HCT116 (cell line): ENCODE measurements around the gene DISP2. TPM values are rescaled to one million over a fixed set of nuclear protein-coding genes. Genes with fewer than 3 reads are reported as not detected.

ENCODE experiments used
- ATAC-seq: fragments of 200-7000 bp; cut with Tn5 transposase; 2 replicates; pipeline ENCODE4 v1.9.1; 2020; ENCODE audit warnings: mild to moderate bottlenecking, moderate library complexity
- BruUV-seq: library from RNA; stranded (reverse); fragments of 400-500 nt; replicated peaks from 2 replicates; lab custom pipeline; 2021; lab: Mats Ljungman, UMichigan
- CTCF ChIA-PET: fragments of 300-600 bp; sonication (Branson Sonifier 250); formaldehyde crosslinking; loops from one replicate; lab custom pipeline; 2021; ENCODE audit warnings: antibody characterized with exemption; lab: Charles Lee
- POLR2A ChIA-PET: fragments of 300-600, 350-600 bp; sonication (Branson Sonifier 250); formaldehyde crosslinking; loops from one replicate; lab custom pipeline; 2021; ENCODE audit warnings: antibody characterized with exemption; lab: Charles Lee
- RAD21 ChIA-PET, 2 experiments: fragments of 300-600 bp; sonication (Branson Sonifier 250); formaldehyde crosslinking; loops; one replicate each; lab custom pipeline; 2023; ENCODE audit warnings: low total read pairs in 2 of 2; ENCODE audit not compliant: uncharacterized antibody in 2 of 2, unreplicated experiment in 2 of 2, low non-redundant PET in 1 of 2; lab: Charles Lee
- DNase-seq: peaks from one replicate; pipeline ENCODE4 v3.0.0-alpha.2; 2010; ENCODE audit warnings: low read depth, low spot score
- H2AFZ ChIP-seq: fragments of 200-600 bp; shearing (Covaris generic), sonication (generic); 2 replicates; pipeline ENCODE4 v1.6.1; 2017; ENCODE audit warnings: low read depth, mixed run types, mixed read lengths, antibody characterized with exemption, low read length; ENCODE audit not compliant: poor library complexity, severe bottlenecking
- H3K27ac ChIP-seq: 2 replicates; pipeline ENCODE4 v1.5.1; 2012; ENCODE audit warnings: low read depth, low read length
- H3K27me3 ChIP-seq: fragments of 200-600 bp; sonication (generic); 2 replicates; pipeline ENCODE4 v1.6.1; 2016; ENCODE audit warnings: mixed run types, low read length, mixed read lengths; ENCODE audit not compliant: insufficient read depth
- H3K36me3 ChIP-seq, 2 experiments: fragments of 200-500 bp in 1 of 2; fragments of 200-600 bp in 1 of 2; sonication (Bioruptor generic) in 1 of 2; sonication (generic) in 1 of 2; 2 replicates each; pipeline versions ENCODE4 v1.5.1 to v1.6.1; 2014 to 2016; ENCODE audit warnings: low read length in 2 of 2, inconsistent platforms in 1 of 2, mixed read lengths in 1 of 2, mixed run types in 1 of 2; ENCODE audit not compliant: insufficient read depth in 2 of 2, control insufficient read depth in 1 of 2
- H3K4me1 ChIP-seq, 2 experiments: fragments of 200-600 bp in 1 of 2; sonication (generic) in 1 of 2; 2 replicates each; pipeline versions ENCODE4 v1.5.1 to v1.6.1; 2012 to 2017; ENCODE audit warnings: low read length in 2 of 2, inconsistent platforms in 1 of 2, mild to moderate bottlenecking in 1 of 2, mixed read lengths in 1 of 2, mixed run types in 1 of 2, moderate library complexity in 1 of 2; ENCODE audit not compliant: insufficient read depth in 2 of 2, control insufficient read depth in 1 of 2
- H3K4me2 ChIP-seq: fragments of 200-600 bp; sonication (generic); 2 replicates; pipeline ENCODE4 v1.6.1; 2017; ENCODE audit warnings: mixed run types, low read length, mixed read lengths
- H3K4me3 ChIP-seq, 2 experiments: fragments of 200-600 bp in 1 of 2; sonication (generic) in 1 of 2; replicated peaks in 1 of 2; 2 replicates each; pipeline ENCODE4 v1.5.1; 2011 to 2016; ENCODE audit warnings: low read length in 2 of 2, control low read depth in 1 of 2, low read depth in 1 of 2, mild to moderate bottlenecking in 1 of 2, mixed read lengths in 1 of 2, mixed run types in 1 of 2
- H3K79me2 ChIP-seq: fragments of 200-600 bp; sonication (generic); 2 replicates; pipeline ENCODE4 v1.6.1; 2017; ENCODE audit warnings: mild to moderate bottlenecking, mixed run types, low read length, moderate library complexity, mixed read lengths; ENCODE audit not compliant: insufficient read depth
- H3K9ac ChIP-seq: fragments of 200-600 bp; sonication (generic); 2 replicates; pipeline ENCODE4 v1.6.1; 2016; ENCODE audit warnings: low read length, mixed read lengths
- H3K9me2 ChIP-seq: fragments of 200-600 bp; sonication (generic), shearing (Covaris generic); 2 replicates; pipeline ENCODE4 v1.6.1; 2017; ENCODE audit warnings: mixed run types, mild to moderate bottlenecking, moderate library complexity; ENCODE audit not compliant: insufficient read depth
- H3K9me3 ChIP-seq, 2 experiments: fragments of 200-500 bp in 1 of 2; fragments of 200-600 bp in 1 of 2; sonication (Bioruptor generic) in 1 of 2; sonication (generic) in 1 of 2; 2 replicates each; pipeline ENCODE4 v1.6.1; 2014 to 2017; ENCODE audit warnings: low read length in 2 of 2, mixed read lengths in 2 of 2, inconsistent platforms in 1 of 2, low read depth in 1 of 2, mild to moderate bottlenecking in 1 of 2, mixed run types in 1 of 2, moderate library complexity in 1 of 2; ENCODE audit not compliant: control insufficient read depth in 1 of 2, insufficient read depth in 1 of 2
- H4K20me1 ChIP-seq: fragments of 200-600 bp; sonication (generic), shearing (Covaris generic); 2 replicates; pipeline ENCODE4 v1.6.1; 2017; ENCODE audit warnings: mixed run types, mild to moderate bottlenecking, moderate library complexity; ENCODE audit not compliant: insufficient read depth
- CEBPB ChIP-seq: IDR thresholded peaks from 2 replicates; pipeline ENCODE4 v1.6.1; 2012; ENCODE audit warnings: low read depth
- EGR1 ChIP-seq: IDR thresholded peaks from 2 replicates; pipeline ENCODE4 v1.6.1; 2012; ENCODE audit warnings: low read depth
- FOSL1 ChIP-seq: IDR thresholded peaks from 2 replicates; pipeline ENCODE4 v1.6.1; 2012; ENCODE audit warnings: low read depth
- POLR2AphosphoS5 ChIP-seq: IDR thresholded peaks from 2 replicates; pipeline ENCODE4 v1.6.1; 2011; ENCODE audit warnings: mild to moderate bottlenecking, low read depth, low read length, moderate library complexity
- TCF7L2 ChIP-seq: IDR thresholded peaks from 2 replicates; pipeline ENCODE4 v1.7.0; 2011; ENCODE audit warnings: borderline replicate concordance, inconsistent platforms; ENCODE audit not compliant: insufficient read depth, insufficient read length; ENCODE audit errors: extremely low read depth
- intact Hi-C: fragments of 100-400 bp; cut with micrococcal nuclease; formaldehyde crosslinking; loops from 2 replicates; pipeline ENCODE4 v1.10.0; 2022
- total RNA-seq: library from RNA; stranded (reverse); gene quantifications from one replicate; pipeline ENCODE4 v1.2.1, GENCODE V29; 2021; ENCODE audit not compliant: unreplicated experiment
- TF ChIP-seq, protein P1 (sequence below), 3 experiments: fragments of 200-600 bp in 1 of 3; sonication (generic) in 1 of 3; IDR thresholded peaks in 2 of 3; conservative IDR thresholded peaks in 1 of 3; 2 replicates each; pipeline ENCODE4 v1.5.1; 2012 to 2017; ENCODE audit warnings: low read depth in 2 of 3, low read length in 2 of 3, antibody characterized with exemption in 1 of 3, borderline replicate concordance in 1 of 3, control low read depth in 1 of 3, mild to moderate bottlenecking in 1 of 3, mixed read lengths in 1 of 3, mixed run types in 1 of 3, moderate library complexity in 1 of 3; ENCODE audit not compliant: insufficient read depth in 1 of 3
- TF ChIP-seq, protein P2 (sequence below): IDR thresholded peaks from 2 replicates; pipeline ENCODE4 v1.6.1; 2012

Gene DISP2
- total RNA-seq, 1 experiment from 2014 or later: 3.3 TPM

DNA sequence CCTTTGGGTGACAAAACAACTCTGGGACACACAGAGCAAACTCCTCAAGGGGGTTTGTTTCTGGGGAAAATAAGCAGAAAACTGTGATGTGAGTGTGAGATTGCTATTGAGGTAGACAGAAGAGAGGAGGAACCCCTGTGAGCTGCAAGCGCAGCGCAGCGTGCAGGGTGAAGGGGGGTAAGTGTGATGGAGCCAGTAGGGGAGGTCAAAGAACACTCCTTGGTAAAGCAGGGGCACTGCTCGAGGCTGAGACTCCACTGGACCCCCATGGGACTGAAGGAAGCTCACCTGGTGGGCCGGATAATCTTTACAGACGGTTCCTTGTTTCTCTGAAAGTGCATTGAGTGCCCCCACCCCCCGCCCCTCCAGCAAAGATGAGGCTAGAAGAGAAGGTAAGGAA, 27.0 kb upstream of the DISP2 start:
- TF ChIP-seq, protein P1, sequence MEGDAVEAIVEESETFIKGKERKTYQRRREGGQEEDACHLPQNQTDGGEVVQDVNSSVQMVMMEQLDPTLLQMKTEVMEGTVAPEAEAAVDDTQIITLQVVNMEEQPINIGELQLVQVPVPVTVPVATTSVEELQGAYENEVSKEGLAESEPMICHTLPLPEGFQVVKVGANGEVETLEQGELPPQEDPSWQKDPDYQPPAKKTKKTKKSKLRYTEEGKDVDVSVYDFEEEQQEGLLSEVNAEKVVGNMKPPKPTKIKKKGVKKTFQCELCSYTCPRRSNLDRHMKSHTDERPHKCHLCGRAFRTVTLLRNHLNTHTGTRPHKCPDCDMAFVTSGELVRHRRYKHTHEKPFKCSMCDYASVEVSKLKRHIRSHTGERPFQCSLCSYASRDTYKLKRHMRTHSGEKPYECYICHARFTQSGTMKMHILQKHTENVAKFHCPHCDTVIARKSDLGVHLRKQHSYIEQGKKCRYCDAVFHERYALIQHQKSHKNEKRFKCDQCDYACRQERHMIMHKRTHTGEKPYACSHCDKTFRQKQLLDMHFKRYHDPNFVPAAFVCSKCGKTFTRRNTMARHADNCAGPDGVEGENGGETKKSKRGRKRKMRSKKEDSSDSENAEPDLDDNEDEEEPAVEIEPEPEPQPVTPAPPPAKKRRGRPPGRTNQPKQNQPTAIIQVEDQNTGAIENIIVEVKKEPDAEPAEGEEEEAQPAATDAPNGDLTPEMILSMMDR (IDR thresholded peaks at IDR 0.05 in 2 of 3, conservative IDR thresholded peaks at IDR 0.05 in 1 of 3; ENCODE audit: borderline replicate concordance in 1 of 3, insufficient read depth in 1 of 3, low read depth in 2 of 3, low read length in 2 of 3): no peak
- TF ChIP-seq EGR1 (no peak), POLR2AphosphoS5 (no peak)
- TF ChIP-seq, protein P2, sequence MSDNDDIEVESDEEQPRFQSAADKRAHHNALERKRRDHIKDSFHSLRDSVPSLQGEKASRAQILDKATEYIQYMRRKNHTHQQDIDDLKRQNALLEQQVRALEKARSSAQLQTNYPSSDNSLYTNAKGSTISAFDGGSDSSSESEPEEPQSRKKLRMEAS: no peak
- H3K9me2 ChIP-seq: no peaks in the 10 kb centered on the region
- H3K27me3 ChIP-seq: no peaks in the 10 kb centered on the region
- no peak overlapping the region for H3K27ac ChIP-seq
- intact Hi-C loops: no loop called here
- H4K20me1 ChIP-seq: no peaks in the 10 kb centered on the region
- H3K9ac ChIP-seq: no peak overlapping the region
- no peaks in the 10 kb centered on the region for H3K9me3 ChIP-seq
- DNase-seq (no peak), ATAC-seq (no peak)
- no peak overlapping the region for H2AFZ ChIP-seq
- no peak overlapping the region for H3K4me3 ChIP-seq
- H3K79me2 ChIP-seq: no peaks in the 10 kb centered on the region
- BruUV-seq: no TSS peak
- H3K4me1 ChIP-seq: no peaks in the 10 kb centered on the region
- H3K36me3 ChIP-seq: peaks cover 0 to 5% of the 10 kb centered on the region in 2 experiments; a peak in 1 of 4 replicates
- no peak overlapping the region for H3K4me2 ChIP-seq
- ChIA-PET CTCF (no interaction called here), POLR2A (no interaction called here), RAD21 (no interaction called here)

DNA sequence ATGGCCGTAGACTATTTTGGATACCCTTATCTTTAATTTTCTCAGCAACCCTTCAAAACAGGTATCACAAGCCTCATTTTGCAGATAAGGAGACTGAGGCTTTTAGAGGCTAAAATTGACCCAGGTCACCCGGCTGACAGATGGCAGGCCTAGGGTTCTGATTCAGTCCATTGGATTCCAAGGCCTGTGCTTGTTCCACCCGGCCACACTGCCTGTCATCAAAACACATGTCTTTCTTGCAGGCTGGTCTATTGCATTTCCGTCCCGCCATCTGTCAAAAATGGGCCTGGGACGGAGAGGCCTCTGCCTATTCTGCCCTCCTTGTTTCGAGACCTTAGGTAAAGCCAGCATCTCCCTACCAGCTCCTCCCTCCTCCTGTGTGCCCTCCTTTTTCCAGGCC, 26.4 kb upstream of the DISP2 start:
- Histone ChIP-seq H4K20me1 (no peaks in the 10 kb centered on the region), H3K9me2 (no peaks in the 10 kb centered on the region), H3K4me3 (no peak overlapping the region), H3K36me3 (peaks cover 0 to 7% of the 10 kb centered on the region in 2 experiments; a peak in 1 of 4 replicates), H3K27me3 (no peaks in the 10 kb centered on the region), H3K4me2 (no peak overlapping the region), H3K9me3 (no peaks in the 10 kb centered on the region), H3K27ac (no peak overlapping the region), H3K9ac (no peak overlapping the region), H3K79me2 (no peaks in the 10 kb centered on the region), H3K4me1 (no peaks in the 10 kb centered on the region), H2AFZ (no peak overlapping the region)
- ChIA-PET RAD21 (no interaction called here), POLR2A (no interaction called here), CTCF (no interaction called here)
- no TSS peak for BruUV-seq
- intact Hi-C loops: no loop called here
- DNase-seq (no peak), ATAC-seq (no peak)
- no peak for TF ChIP-seq CEBPB
- TF ChIP-seq, protein P1 (IDR thresholded peaks at IDR 0.05 in 2 of 3, conservative IDR thresholded peaks at IDR 0.05 in 1 of 3; ENCODE audit: borderline replicate concordance in 1 of 3, insufficient read depth in 1 of 3, low read depth in 2 of 3, low read length in 2 of 3): no peak
- TF ChIP-seq POLR2AphosphoS5: no peak
- no peak for TF ChIP-seq FOSL1
- no peak for TF ChIP-seq TCF7L2
